HepG2 (cell line): ENCODE data around the gene CBX7. TPM values are rescaled to one million over a fixed set of nuclear protein-coding genes. Genes with fewer than 3 reads are reported as not detected.

Experiments
- ATAC-seq: fragments of 200-7000 bp; cut with Tn5 transposase; 3 replicates; pipeline ENCODE4 v1.9.1; 2020; ENCODE audit warnings: mild to moderate bottlenecking, moderate library complexity
- BruUV-seq: library from RNA; stranded (reverse); fragments of 400-500 nt; replicated peaks from 2 replicates; lab custom pipeline; 2021; lab: Mats Ljungman, UMichigan
- CTCF ChIA-PET: fragments of 300-600 bp; formaldehyde crosslinking; extraction: SDS; loops from one replicate; lab custom pipeline; 2021; ENCODE audit warnings: low total read pairs, inconsistent platforms, low intra/inter-chr PET ratio; lab: Yijun Ruan, JAX
- POLR2A ChIA-PET: fragments of 350-600 bp; sonication (Branson Sonifier 250); formaldehyde crosslinking; loops from one replicate; lab custom pipeline; 2020; ENCODE audit warnings: antibody characterized with exemption, inconsistent platforms; lab: Yijun Ruan, JAX
- DNase-seq: peaks from one replicate; pipeline ENCODE4 v3.0.0-alpha.2; 2015; ENCODE audit warnings: low spot score
- FAIRE-seq: peaks from 3 replicates; lab custom pipeline; 2011; peaks lifted over from hg19 to GRCh38; lab: Jason Lieb, UNC
- H2AFZ ChIP-seq: one replicate; pipeline ENCODE4 v1.6.1; 2011; ENCODE audit warnings: low read length, inconsistent platforms
- H3K27ac ChIP-seq: fragments of 300-600 bp; 3 replicates; pipeline ENCODE4 v1.8.0; 2011; ENCODE audit warnings: mixed run types, mild to moderate bottlenecking, mixed read lengths, low read length, inconsistent platforms; ENCODE audit not compliant: insufficient read depth; ENCODE audit errors: extremely low read length
- H3K27me3 ChIP-seq, 2 experiments: fragments of 200-600 bp in 1 of 2; 2 replicates in 1 of 2; 3 replicates in 1 of 2; pipeline versions ENCODE4 v1.6.0 to v1.8.0; 2011; ENCODE audit warnings: low read length in 2 of 2, mild to moderate bottlenecking in 2 of 2, moderate library complexity in 2 of 2, inconsistent platforms in 1 of 2; ENCODE audit not compliant: insufficient read depth in 2 of 2, control insufficient read depth in 1 of 2
- H3K36me3 ChIP-seq, 2 experiments: fragments of 200-600 bp in 1 of 2; replicated peaks in 1 of 2; 2 replicates in 1 of 2; 3 replicates in 1 of 2; pipeline versions ENCODE4 v1.5.1 to v1.8.0; 2011; ENCODE audit warnings: low read length in 2 of 2, inconsistent platforms in 1 of 2; ENCODE audit not compliant: insufficient read depth in 2 of 2, control insufficient read depth in 1 of 2
- H3K4me1 ChIP-seq: 2 replicates; pipeline ENCODE4 v1.5.1; 2012; ENCODE audit warnings: low read length, inconsistent platforms; ENCODE audit not compliant: insufficient read depth
- H3K4me2 ChIP-seq: 2 replicates; pipeline ENCODE4 v1.6.0; 2011; ENCODE audit warnings: low read depth, low read length, inconsistent platforms
- H3K4me3 ChIP-seq, 3 experiments: fragments of 200-600 bp in 1 of 3; sonication (generic), shearing (Covaris generic) in 1 of 3; replicated peaks in 1 of 3; 2 replicates each; pipeline ENCODE4 v1.5.1; 2011 to 2016; ENCODE audit warnings: low read length in 3 of 3, inconsistent platforms in 2 of 3, low read depth in 2 of 3, mild to moderate bottlenecking in 2 of 3, control low read depth in 1 of 3, mixed read lengths in 1 of 3; ENCODE audit not compliant: insufficient read depth in 1 of 3
- H3K79me2 ChIP-seq: one replicate; pipeline ENCODE4 v1.6.1; 2011; ENCODE audit warnings: low read length, inconsistent platforms; ENCODE audit not compliant: insufficient read depth
- H3K9ac ChIP-seq: 2 replicates; pipeline ENCODE4 v1.6.0; 2011; ENCODE audit warnings: mild to moderate bottlenecking, low read depth, low read length, inconsistent platforms; ENCODE audit not compliant: insufficient read depth
- H3K9me3 ChIP-seq: 2 replicates; pipeline ENCODE4 v1.5.1; 2012; ENCODE audit warnings: mild to moderate bottlenecking, low read length
- H4K20me1 ChIP-seq: 2 replicates; pipeline ENCODE4 v1.6.0; 2011; ENCODE audit warnings: inconsistent platforms, mild to moderate bottlenecking, low read length, moderate library complexity; ENCODE audit not compliant: insufficient read depth
- GTF2F1 ChIP-seq: fragments of 150-350 bp; IDR thresholded peaks from 2 replicates; pipeline ENCODE4 v1.6.1; 2014; ENCODE audit warnings: low read length
- NFIB ChIP-seq: sonication (generic); formaldehyde crosslinking; IDR thresholded peaks from 2 replicates; pipeline ENCODE4 v1.9.0; 2021; ENCODE audit warnings: missing genetic modification reagents, mild to moderate bottlenecking, borderline replicate concordance
- PHB2 ChIP-seq: fragments of 450-650 bp; IDR thresholded peaks from 2 replicates; pipeline ENCODE4 v1.6.1; 2018; ENCODE audit not compliant: partially characterized antibody
- PHF20 ChIP-seq: sonication (generic); formaldehyde crosslinking; IDR thresholded peaks from 2 replicates; pipeline ENCODE4 v1.5.0; 2020; ENCODE audit warnings: mild to moderate bottlenecking, missing genetic modification reagents
- SKI ChIP-seq: fragments of 450-650 bp; IDR thresholded peaks from one replicate; pipeline ENCODE4 v1.6.1; 2018; ENCODE audit warnings: mild to moderate bottlenecking; ENCODE audit not compliant: partially characterized antibody
- SP1 ChIP-seq, 2 experiments: fragments of 450-650 bp in 1 of 2; sonication (generic) in 1 of 2; formaldehyde crosslinking in 1 of 2; IDR thresholded peaks; 2 replicates each; pipeline versions ENCODE4 v1.4.0 to v1.6.1; 2016 to 2020; ENCODE audit warnings: missing genetic modification reagents in 1 of 2
- TARDBP ChIP-seq: sonication (generic); formaldehyde crosslinking; IDR thresholded peaks from 2 replicates; pipeline ENCODE4 v1.8.0; 2022; ENCODE audit warnings: mild to moderate bottlenecking, missing genetic modification reagents
- TBL1XR1 ChIP-seq: fragments of 150-350 bp; IDR thresholded peaks from 2 replicates; pipeline ENCODE4 v1.6.1; 2014; ENCODE audit warnings: borderline replicate concordance, low read length; ENCODE audit not compliant: partially characterized antibody
- ZKSCAN5 ChIP-seq: sonication (generic); formaldehyde crosslinking; IDR thresholded peaks from 2 replicates; pipeline ENCODE4 v1.5.1; 2020; ENCODE audit warnings: mild to moderate bottlenecking, missing genetic modification reagents
- ZNF33B ChIP-seq: sonication (generic); formaldehyde crosslinking; IDR thresholded peaks from 2 replicates; pipeline ENCODE4 v1.5.1; 2020; ENCODE audit warnings: mild to moderate bottlenecking, missing genetic modification reagents
- ZNF776 ChIP-seq: sonication (generic); formaldehyde crosslinking; IDR thresholded peaks from 2 replicates; pipeline ENCODE4 v1.4.0; 2020; ENCODE audit warnings: mild to moderate bottlenecking, missing genetic modification reagents
- WGBS: methylation state at CpG from one replicate; pipeline ENCODE4 v1.1.6; 2017; ENCODE audit warnings: low lambda C conversion rate; 5-methylcytosine and 5-hydroxymethylcytosine counted together
- in situ Hi-C: cut with HindIII; loops from 2 replicates; pipeline ENCODE4 v1.10.0; 2017; ENCODE audit warnings: low pct_unique_long_range_greater_than_20kb; ENCODE audit not compliant: extremely low pct_ligation_motif_present
- intact Hi-C: fragments of 100-400 bp; cut with micrococcal nuclease; formaldehyde crosslinking; loops from one replicate; pipeline ENCODE4 v1.10.0; 2022; ENCODE audit not compliant: unreplicated experiment
- polyA plus RNA-seq, 8 experiments: library from polyadenylated mRNA; depleted of rRNA in 3 of 8; stranded (reverse) in 7 of 8; unstranded in 1 of 8; fragments of >200 nt; fragmentation: Illumina TruSeq in 4 of 8; extraction: Trizol in 4 of 8; gene quantifications; 2 replicates each; pipeline versions ENCODE4 v1.2.1 to v1.2.3, GENCODE V29; 2011 to 2016; ENCODE audit warnings: low read depth in 4 of 8, missing spikeins in 1 of 8, mixed read lengths in 1 of 8; ENCODE audit not compliant: insufficient read depth in 1 of 8
- total RNA-seq, 5 experiments: library from RNA; depleted of rRNA; stranded (reverse); fragments of >200 nt; fragmentation: Illumina TruSeq; extraction: Trizol; gene quantifications; 2 replicates each; pipeline ENCODE4 v1.2.3, GENCODE V29; 2016; ENCODE audit warnings: low read depth in 1 of 5
- TF ChIP-seq, protein P1 (sequence below): sonication (generic); formaldehyde crosslinking; IDR thresholded peaks from 2 replicates; pipeline ENCODE4 v1.4.0; 2020; ENCODE audit warnings: missing genetic modification reagents
- TF ChIP-seq, protein P2 (sequence below): sonication (generic); formaldehyde crosslinking; IDR thresholded peaks from 2 replicates; pipeline ENCODE4 v1.5.0; 2020; ENCODE audit warnings: missing genetic modification reagents, mild to moderate bottlenecking, borderline replicate concordance

Gene CBX7
- total and polyA plus RNA-seq, 2 of the 13 experiments (the other 11 are each of a cell fraction or from before 2014, with no cell fraction given), result 0.35 to 4.9 TPM

DNA sequence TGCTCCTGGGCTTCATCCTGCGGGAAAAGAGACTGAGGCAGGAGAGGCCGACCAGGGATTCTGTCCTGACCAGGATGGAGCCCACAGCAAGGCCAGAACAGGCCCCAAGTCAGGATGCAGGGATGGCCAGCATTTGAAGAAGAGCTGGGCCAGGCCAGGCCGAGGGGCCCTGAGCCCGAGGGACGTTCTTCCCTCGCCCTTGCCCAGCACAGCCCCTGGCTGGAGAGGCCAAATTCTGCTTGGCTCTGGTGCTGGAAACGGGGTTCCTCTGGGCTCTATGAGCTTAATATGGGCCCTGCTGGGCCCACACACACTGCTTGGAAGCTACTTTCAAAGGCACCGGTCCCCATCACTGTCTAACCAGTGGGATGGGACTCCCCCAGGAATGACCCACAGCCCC, 67.8 kb downstream of the CBX7 start:
- Histone ChIP-seq H3K4me2 (no peak overlapping the region), H3K36me3 (no peaks in the 10 kb centered on the region), H3K9ac (no peak overlapping the region), H3K27me3 (peaks cover 0 to 16% of the 10 kb centered on the region in 2 experiments; a peak in 2 of 5 replicates), H4K20me1 (no peaks in the 10 kb centered on the region), H2AFZ (no peak overlapping the region), H3K27ac (no peak overlapping the region), H3K4me1 (no peaks in the 10 kb centered on the region), H3K79me2 (no peaks in the 10 kb centered on the region), H3K9me3 (no peaks in the 10 kb centered on the region), H3K4me3 (no peak overlapping the region)
- no peak for TF ChIP-seq TBL1XR1
- in situ Hi-C loops, result no loop called here
- intact Hi-C loops, result no loop called here
- no peak for DNase-seq
- no peak for FAIRE-seq
- WGBS, result 86% methylated on average over 1 of the region's 8 CpGs
- BruUV-seq, result no TSS peak
- ChIA-PET POLR2A (no interaction called here), CTCF (no interaction called here)
- ATAC-seq, result no peak

DNA sequence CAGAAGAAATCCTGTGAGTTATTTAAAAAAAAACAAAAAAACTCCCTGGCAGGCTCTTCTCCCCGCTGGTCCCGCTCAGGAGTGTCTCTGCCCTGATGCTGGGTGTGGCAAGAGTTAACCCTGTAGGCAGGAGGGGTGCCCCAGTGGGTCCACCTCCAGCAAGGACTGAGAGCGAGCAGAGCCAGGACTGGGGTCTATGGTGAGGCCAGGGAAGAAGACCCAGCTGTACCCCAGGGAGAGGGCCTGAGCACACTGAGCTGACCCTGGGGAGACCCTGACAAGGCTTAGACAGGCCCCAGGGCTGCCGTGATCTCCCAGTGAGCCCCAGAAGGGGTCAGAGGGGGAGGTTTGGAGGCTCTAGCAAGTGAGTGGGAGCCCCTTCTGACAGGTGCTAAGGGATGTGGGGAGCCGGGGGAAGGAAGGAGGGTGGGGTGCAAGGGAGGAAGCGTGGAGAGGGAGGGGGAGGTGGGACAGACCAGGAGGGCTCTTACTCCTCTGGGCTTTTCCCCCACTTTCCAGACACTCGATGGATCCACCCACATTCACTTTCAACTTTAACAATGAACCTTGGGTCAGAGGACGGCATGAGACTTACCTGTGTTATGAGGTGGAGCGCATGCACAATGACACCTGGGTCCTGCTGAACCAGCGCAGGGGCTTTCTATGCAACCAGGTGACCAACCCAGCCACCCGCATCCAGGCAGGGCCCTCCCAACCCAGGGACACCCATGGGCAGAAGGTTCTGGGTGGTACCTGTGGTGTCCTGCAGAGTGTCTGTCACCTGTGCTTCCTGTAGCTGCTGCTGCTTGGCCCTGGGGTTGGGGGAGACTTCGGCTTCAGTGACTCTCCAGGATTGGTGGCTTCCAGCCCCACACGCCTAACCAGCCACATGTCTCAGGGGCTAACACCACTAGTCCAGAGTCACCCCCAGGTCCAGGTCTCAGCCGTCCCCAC, 69.0 kb downstream of the CBX7 start:
- ATAC-seq (no peak), FAIRE-seq (no peak), DNase-seq (no peak)
- no TSS peak for BruUV-seq
- WGBS, result 55% methylated on average over 11 of the region's 14 CpGs
- Histone ChIP-seq H3K27ac (no peak overlapping the region), H3K36me3 (no peaks in the 10 kb centered on the region), H3K4me2 (no peak overlapping the region), H3K4me3 (no peak overlapping the region), H3K27me3 (peaks cover 0 to 5% of the 10 kb centered on the region in 2 experiments; a peak in 2 of 5 replicates), H3K4me1 (no peaks in the 10 kb centered on the region), H2AFZ (no peak overlapping the region), H3K9me3 (no peaks in the 10 kb centered on the region), H3K9ac (no peak overlapping the region), H3K79me2 (no peaks in the 10 kb centered on the region), H4K20me1 (no peaks in the 10 kb centered on the region)
- POLR2A ChIA-PET, result no interaction called here
- CTCF ChIA-PET, result no interaction called here
- intact Hi-C loops (no loop called here), in situ Hi-C loops (no loop called here)
- no peak for TF ChIP-seq PHF20 (CRISPR knock-in tag)
- TF ChIP-seq SP1 (IDR thresholded peaks at IDR 0.05), result no peak
- TF ChIP-seq SP1 (CRISPR knock-in tag; IDR thresholded peaks at IDR 0.05), result no peak
- TF ChIP-seq, protein P1, sequence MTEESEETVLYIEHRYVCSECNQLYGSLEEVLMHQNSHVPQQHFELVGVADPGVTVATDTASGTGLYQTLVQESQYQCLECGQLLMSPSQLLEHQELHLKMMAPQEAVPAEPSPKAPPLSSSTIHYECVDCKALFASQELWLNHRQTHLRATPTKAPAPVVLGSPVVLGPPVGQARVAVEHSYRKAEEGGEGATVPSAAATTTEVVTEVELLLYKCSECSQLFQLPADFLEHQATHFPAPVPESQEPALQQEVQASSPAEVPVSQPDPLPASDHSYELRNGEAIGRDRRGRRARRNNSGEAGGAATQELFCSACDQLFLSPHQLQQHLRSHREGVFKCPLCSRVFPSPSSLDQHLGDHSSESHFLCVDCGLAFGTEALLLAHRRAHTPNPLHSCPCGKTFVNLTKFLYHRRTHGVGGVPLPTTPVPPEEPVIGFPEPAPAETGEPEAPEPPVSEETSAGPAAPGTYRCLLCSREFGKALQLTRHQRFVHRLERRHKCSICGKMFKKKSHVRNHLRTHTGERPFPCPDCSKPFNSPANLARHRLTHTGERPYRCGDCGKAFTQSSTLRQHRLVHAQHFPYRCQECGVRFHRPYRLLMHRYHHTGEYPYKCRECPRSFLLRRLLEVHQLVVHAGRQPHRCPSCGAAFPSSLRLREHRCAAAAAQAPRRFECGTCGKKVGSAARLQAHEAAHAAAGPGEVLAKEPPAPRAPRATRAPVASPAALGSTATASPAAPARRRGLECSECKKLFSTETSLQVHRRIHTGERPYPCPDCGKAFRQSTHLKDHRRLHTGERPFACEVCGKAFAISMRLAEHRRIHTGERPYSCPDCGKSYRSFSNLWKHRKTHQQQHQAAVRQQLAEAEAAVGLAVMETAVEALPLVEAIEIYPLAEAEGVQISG (CRISPR knock-in tag), result no peak
- no peak for TF ChIP-seq TARDBP (CRISPR knock-in tag)
- TF ChIP-seq ZNF33B (CRISPR knock-in tag), result no peak
- no peak for TF ChIP-seq ZNF776 (CRISPR knock-in tag)
- TF ChIP-seq, protein P2, sequence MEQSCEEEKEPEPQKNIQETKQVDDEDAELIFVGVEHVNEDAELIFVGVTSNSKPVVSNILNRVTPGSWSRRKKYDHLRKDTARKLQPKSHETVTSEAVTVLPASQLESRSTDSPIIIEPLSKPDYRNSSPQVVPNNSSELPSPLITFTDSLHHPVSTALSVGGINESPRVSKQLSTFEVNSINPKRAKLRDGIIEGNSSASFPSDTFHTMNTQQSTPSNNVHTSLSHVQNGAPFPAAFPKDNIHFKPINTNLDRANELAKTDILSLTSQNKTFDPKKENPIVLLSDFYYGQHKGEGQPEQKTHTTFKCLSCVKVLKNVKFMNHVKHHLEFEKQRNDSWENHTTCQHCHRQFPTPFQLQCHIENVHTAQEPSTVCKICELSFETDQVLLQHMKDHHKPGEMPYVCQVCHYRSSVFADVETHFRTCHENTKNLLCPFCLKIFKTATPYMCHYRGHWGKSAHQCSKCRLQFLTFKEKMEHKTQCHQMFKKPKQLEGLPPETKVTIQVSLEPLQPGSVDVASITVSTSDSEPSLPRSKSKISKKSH (CRISPR knock-in tag), result no peak
- no peak for TF ChIP-seq GTF2F1
- TF ChIP-seq ZKSCAN5, result no peak
- TF ChIP-seq PHB2, result no peak
- no peak for TF ChIP-seq NFIB (CRISPR knock-in tag)
- TF ChIP-seq SKI, result no peak
